GM19238 (cell line): ENCODE measurements around the gene LCE7A.

Source experiments
- DNase-seq: peaks from one replicate; pipeline ENCODE4 v3.0.0; 2011; ENCODE audit warnings: low spot score; ENCODE audit not compliant: insufficient read length

Gene LCE7A

GRCh38 chr1:152880316-152880715 is 20.5 kb downstream of the LCE7A start:
- no peak for DNase-seq

DNA sequence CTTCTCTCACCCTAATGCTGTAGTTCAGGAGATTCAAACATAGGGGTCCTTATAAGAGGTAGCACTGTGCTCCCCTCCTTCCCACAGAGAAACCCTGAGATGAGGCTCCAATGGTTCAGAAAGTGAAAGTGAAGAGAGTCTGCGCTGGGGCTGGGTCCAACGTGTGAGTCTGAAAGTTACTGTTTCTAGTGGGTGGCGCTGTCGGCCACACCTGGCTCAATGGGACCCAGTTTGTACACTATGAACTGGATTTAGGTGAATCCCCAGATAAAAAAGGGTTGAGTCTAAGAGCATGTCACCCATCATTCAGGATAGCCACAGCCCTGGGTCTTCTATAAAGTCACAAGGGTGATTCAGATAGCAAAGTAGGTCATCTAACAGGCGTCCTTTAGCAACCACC is 21.1 kb downstream of the LCE7A start:
- no peak for DNase-seq

DNA sequence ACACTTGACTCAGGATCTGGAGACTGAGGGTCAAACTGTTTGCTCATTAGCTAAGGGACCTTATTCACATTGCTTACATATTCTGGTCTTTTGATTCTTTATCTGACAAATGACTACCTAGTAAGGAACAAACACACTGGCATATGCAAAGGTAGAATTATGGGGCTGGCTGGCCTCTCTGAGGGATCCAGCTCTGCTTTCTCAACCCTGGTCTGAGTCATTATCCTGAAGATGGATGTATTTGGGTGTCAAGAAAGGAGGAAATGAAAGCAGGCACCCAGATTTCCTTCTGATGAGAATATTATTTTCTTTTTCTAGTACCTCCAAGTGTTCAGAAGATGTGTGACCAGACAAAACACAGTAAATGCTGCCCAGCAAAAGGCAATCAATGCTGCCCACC is 24.3 kb downstream of the LCE7A start:
- no peak for DNase-seq

GRCh38 chr1:152884506-152884905 is 24.7 kb downstream of the LCE7A start:
- no peak for DNase-seq

- DNase-seq: no peak
Observed at GRCh38 chr1:152884966-152885624, 25.3 kb downstream of the LCE7A start.

DNA sequence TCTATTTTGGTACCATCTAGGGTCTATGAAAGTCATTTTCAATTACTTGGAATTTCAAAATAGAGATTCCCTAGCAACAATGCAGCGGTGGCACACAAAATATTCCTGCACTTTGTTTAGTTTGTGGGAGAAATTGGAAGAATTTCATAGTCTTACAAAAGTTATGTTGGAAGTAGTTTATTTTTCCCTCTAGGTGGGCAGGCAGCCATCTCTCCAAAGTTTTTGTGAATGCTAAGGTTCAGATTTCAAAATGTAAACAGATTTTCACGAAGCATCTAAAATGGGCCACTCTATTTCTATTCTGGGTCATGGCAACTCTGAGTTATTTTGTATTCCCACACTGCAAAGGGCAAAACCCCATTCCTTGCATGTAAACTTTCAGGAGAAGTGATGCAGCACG is 26.3 kb downstream of the LCE7A start:
- DNase-seq: no peak

GRCh38 chr1:152886758-152887409 is 27.1 kb downstream of the LCE7A start:
- DNase-seq: no peak

DNA sequence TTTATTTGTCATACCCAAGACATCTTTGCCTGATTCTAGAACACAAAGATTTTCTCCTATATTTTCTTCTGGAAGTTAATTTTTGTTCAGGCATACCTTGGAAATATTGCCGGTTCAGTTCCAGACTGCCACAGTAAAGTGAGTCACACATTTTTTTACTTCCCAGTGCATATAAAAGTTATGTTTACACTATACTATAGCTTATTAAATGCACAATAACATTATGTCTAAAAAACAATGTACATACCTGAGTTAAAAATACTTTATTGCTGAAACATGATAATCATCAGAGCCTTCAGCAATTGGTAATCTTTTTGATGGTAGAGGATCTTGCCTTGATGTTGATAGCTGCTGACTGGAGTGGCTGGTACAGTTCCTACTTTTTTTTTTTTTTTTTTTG is 28.3 kb downstream of the LCE7A start:
- no peak for DNase-seq

DNA sequence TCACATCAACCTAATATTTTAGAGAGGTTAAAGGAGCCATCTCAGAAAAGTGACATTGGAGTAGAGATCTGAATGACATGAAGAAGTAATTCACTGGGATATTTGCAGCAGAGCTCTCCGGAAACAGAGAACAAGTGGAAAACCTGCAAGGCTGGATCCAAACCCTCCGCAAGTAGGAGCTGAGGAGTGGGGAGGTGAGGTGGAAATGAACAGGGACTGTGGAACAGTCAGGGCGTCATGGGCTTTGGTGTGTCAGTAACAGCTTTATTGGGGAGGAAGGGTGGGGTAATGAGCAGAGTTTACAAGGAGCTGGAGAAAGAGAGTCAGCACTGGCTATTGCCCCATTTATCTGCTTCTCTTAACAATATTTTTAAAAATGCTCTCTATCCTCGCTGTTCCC is 39.2 kb downstream of the LCE7A start:
- no peak for DNase-seq

DNA sequence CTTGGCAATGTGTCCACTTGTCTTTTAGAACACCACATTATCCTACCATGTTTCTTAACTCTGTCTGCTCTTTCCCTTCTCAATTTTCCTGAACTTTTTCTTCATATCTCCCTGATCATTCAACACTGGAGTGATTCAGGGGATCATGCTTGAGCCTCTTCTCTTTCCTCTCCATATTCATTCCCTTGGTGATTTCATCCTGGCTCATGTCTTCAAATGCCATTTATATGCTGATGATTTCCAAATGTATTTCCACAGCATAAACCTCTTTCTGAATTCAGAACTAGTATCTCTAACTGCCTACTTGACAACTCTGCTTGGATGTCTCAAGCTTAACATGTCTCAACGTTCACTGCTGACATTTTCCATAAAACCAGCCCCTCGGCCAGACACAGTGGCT is 40.1 kb downstream of the LCE7A start:
- DNase-seq: no peak

- DNase-seq: no peak
Observed at GRCh38 chr1:152901631-152902030, 41.8 kb downstream of the LCE7A start.

- no peak for DNase-seq
Observed at GRCh38 chr1:152902636-152903035, 42.8 kb downstream of the LCE7A start.

DNA sequence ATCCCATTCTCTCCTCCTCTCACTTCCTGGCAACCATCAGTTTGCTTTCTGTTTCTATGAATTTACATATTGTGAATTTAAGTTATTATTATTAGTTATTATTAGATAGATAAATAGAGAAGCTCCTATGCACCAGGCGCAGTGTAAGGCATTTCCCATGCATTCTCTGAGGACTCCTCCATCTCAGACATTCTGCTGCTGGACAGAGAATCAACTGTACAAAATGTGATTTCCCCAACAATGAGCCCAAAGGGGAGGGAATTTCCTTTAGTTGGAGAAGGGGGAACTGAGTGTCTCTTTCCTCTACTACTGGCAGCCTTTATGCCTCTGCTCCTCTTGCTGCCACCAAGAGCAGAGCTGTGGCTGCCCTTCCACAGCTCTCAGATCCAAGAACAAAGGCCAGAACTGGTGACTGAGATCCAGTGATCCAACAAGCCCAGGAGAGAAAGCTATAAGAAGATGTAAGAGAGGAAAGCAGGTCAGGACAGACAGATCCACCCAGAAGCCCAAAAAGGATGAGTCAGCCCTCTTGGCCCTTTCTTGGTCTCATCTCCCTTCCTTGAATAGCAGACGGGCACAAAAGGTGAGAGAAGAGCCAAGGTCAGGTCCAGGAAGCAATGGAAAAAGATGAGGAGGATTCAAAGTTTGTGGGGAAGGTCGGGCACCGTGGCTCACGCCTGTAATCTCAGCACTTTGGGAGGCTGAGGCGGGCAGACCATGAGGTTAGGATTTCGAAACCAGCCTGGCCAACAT is 45.1 kb downstream of the LCE7A start:
- DNase-seq: no peak

DNA sequence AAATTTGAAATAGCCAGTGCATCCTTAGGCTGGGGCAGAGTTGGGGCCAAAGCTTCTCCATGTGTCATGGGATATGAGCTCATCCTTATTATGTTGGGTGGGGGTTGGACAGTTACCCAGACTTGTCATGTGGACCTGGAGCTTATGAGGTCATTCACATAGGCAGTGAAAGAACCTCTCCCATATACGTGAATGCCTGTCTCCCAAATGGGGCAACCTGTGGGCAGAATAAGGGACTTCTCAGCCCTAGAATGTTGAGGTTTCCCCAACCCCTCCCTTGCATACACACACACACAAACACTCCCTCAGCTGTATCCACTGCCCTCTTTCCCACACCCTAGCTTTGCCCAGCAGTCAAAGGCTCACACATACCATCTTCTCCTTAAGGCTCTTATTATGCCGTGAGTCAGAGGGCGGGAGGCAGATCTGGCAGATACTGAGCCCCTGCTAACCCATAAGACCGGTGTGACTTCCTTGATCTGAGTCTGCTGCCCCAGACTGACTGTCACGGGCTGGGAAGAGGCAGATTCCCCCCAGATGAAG is 46.3 kb downstream of the LCE7A start:
- no peak for DNase-seq

- no peak for DNase-seq
Observed at GRCh38 chr1:152907686-152908601, 48.1 kb downstream of the LCE7A start, which contains the start of gene IVL. Gene IVL (plus strand): TSS chr1:152908546. CDS start chr1:152909798, 1,252 bp downstream.

GRCh38 chr1:152909206-152909605 is 49.4 kb downstream of the LCE7A start:
- no peak for DNase-seq
